Thyroid gland (tissue), 4 donors: ENCODE measurements around the gene TADA1. TPM values are rescaled to one million over a fixed set of nuclear protein-coding genes. Genes with fewer than 3 reads are reported as not detected.
"Not testable (repeated sequence)": the region's sequence is repeated elsewhere in the genome, so short reads cannot be mapped to it uniquely, and the experiment has no call there.

Experiments
- DNase-seq, 2 donors: peaks; one replicate each; pipeline ENCODE4 v3.0.0-alpha.2; 2019
- H3K27ac ChIP-seq, 3 donors: fragments of 200-600 bp; sonication (generic); 1 replicate in 2 of 3; 2 replicates in 1 of 3; pipeline ENCODE4 v1.5.1; 2016 to 2019; ENCODE audit warnings: mild to moderate bottlenecking in 1 of 3, moderate library complexity in 1 of 3
- H3K27me3 ChIP-seq: fragments of 200-600 bp; sonication (generic); one replicate; pipeline ENCODE4 v1.5.1; 2019
- H3K36me3 ChIP-seq, 2 donors: fragments of 200-600 bp; sonication (generic); one replicate each; pipeline ENCODE4 v1.5.1; 2016 to 2019
- H3K4me1 ChIP-seq, 2 donors: fragments of 200-600 bp; sonication (generic); one replicate each; pipeline ENCODE4 v1.5.1; 2017 to 2019
- H3K4me3 ChIP-seq, 3 donors: fragments of 200-600 bp; sonication (generic); replicated peaks in 1 of 3; 1 replicate in 2 of 3; 2 replicates in 1 of 3; pipeline ENCODE4 v1.5.1; 2016; ENCODE audit warnings: mild to moderate bottlenecking in 1 of 3
- H3K9me3 ChIP-seq: fragments of 200-600 bp; sonication (generic); one replicate; pipeline ENCODE4 v1.5.1; 2017
- CTCF ChIP-seq, 6 experiments: fragments of 200-600 bp in 3 of 6; fragments of 450-650 bp in 3 of 6; sonication (generic) in 3 of 6; IDR thresholded peaks; one replicate each; pipeline ENCODE4 v1.5.1; 2016 to 2019; ENCODE audit warnings: antibody characterized with exemption in 6 of 6, mild to moderate bottlenecking in 2 of 6, inconsistent platforms in 1 of 6, moderate library complexity in 1 of 6
- POLR2A ChIP-seq, 2 donors: fragments of 450-650 bp; IDR thresholded peaks; one replicate each; pipeline ENCODE4 v1.6.1; 2017; ENCODE audit warnings: antibody characterized with exemption in 2 of 2, mild to moderate bottlenecking in 2 of 2, moderate library complexity in 1 of 2
- WGBS, 2 donors: methylation state at CpG; one replicate each; pipeline ENCODE4 v1.1.5; 2017; 5-methylcytosine and 5-hydroxymethylcytosine counted together
- intact Hi-C: fragments of 100-400 bp; cut with DNase I; formaldehyde crosslinking; loops from one replicate; pipeline ENCODE4 v1.15.1; 2023
- total RNA-seq, 4 donors: library from RNA; depleted of rRNA; stranded (reverse); fragments of >200 nt; gene quantifications; one replicate each; pipeline ENCODE4 v1.2.3, GENCODE V29; 2016

The TADA1 gene
- total RNA-seq, 4 donors from 2014 or later = 14.6 to 17.3 (median 16.1) TPM

GRCh38 chr1:166840309-166841274 is 35.5 kb downstream of the TADA1 start:
- Histone ChIP-seq H3K27ac (peak overlapping the region in 2 of 3 donors; percentile 64 to 83), H3K4me1 (peaks cover 23 to 34% of the 10 kb centered on the region in 2 donors), H3K27me3 (no peaks in the 10 kb centered on the region), H3K4me3 (peak overlapping the region in 2 of 3 donors; percentile 34 to 75), H3K9me3 (no peaks in the 10 kb centered on the region), H3K36me3 (peaks cover 32% of the 10 kb centered on the region in 2 donors)
- TF ChIP-seq POLR2A (IDR thresholded peaks at IDR 0.05) (peak in 1 of 2 donors; percentile 19), CTCF (IDR thresholded peaks at IDR 0.05) (no peak)
- peak; percentile 23 to 39 for DNase-seq
- WGBS, 2 donors = 55 to 56% methylated on average over 16 of the region's 16 CpGs
- intact Hi-C loops = no loop called here

GRCh38 chr1:166839600-166840308 is 36.3 kb downstream of the TADA1 start:
- peak overlapping the region in 2 of 3 donors; percentile 34 to 75 for H3K4me3 ChIP-seq
- H3K9me3 ChIP-seq = no peaks in the 10 kb centered on the region
- H3K4me1 ChIP-seq = peaks cover 23 to 34% of the 10 kb centered on the region in 2 donors
- TF ChIP-seq CTCF (IDR thresholded peaks at IDR 0.05) = no peak
- TF ChIP-seq POLR2A (IDR thresholded peaks at IDR 0.05) = no peak
- 6 to 9% methylated on average over 8 to 13 of the region's 82 CpGs for WGBS, 2 donors
- peak overlapping the region in 2 of 3 donors; percentile 64 to 83 for H3K27ac ChIP-seq
- intact Hi-C loops = loop anchor here (5.0 kb wide), 1 partner anchor 33 kb away; no protein-coding TSS in a partner anchor
- DNase-seq = peak; percentile 59 to 65
- H3K27me3 ChIP-seq = no peaks in the 10 kb centered on the region
- peaks cover 26 to 32% of the 10 kb centered on the region in 2 donors for H3K36me3 ChIP-seq

GRCh38 chr1:166838766-166839599 is 37.1 kb downstream of the TADA1 start, which contains the start of gene POGK:
Gene POGK, plus strand, starts transcription at chr1:166839475. Its CDS starts 1,482 bp downstream, at chr1:166840957.
- peak; percentile 93 to 94 for DNase-seq
- Histone ChIP-seq H3K9me3 (no peaks in the 10 kb centered on the region), H3K27me3 (no peaks in the 10 kb centered on the region), H3K36me3 (peaks cover 26 to 28% of the 10 kb centered on the region in 2 donors), H3K27ac (peak within 1 kb of the TSS; percentile 83 to 92 (median 91)), H3K4me3 (peak within 1 kb of the TSS; percentile 19 to 75 (median 47)), H3K4me1 (peaks cover 23 to 34% of the 10 kb centered on the region in 2 donors)
- WGBS, 2 donors = 0 to 2% methylated on average over 10 to 32 of the region's 63 CpGs
- TF ChIP-seq POLR2A (IDR thresholded peaks at IDR 0.05) (peak in 1 of 2 donors; percentile 90), CTCF (IDR thresholded peaks at IDR 0.05) (peak in 1 of 6 experiments; percentile 3)
- intact Hi-C loops = loop anchor here (5.0 kb wide), 1 partner anchor 33 kb away; no protein-coding TSS in a partner anchor

- Histone ChIP-seq H3K27me3 (no peaks in the 10 kb centered on the region), H3K4me3 (no peak overlapping the region), H3K27ac (no peak overlapping the region), H3K4me1 (peaks cover 22 to 23% of the 10 kb centered on the region in 2 donors), H3K9me3 (no peaks in the 10 kb centered on the region), H3K36me3 (peaks cover 5 to 8% of the 10 kb centered on the region in 2 donors)
- intact Hi-C loops = loop anchor here (5.0 kb wide), 1 partner anchor 36 kb away; no protein-coding TSS in a partner anchor
- DNase-seq = no peak
- no peak for TF ChIP-seq CTCF (IDR thresholded peaks at IDR 0.05)
- TF ChIP-seq POLR2A (IDR thresholded peaks at IDR 0.05) = no peak
- 98 to 99% methylated on average over 4 of the region's 4 CpGs for WGBS, 2 donors
These were observed 39.3 kb downstream of the TADA1 start for GRCh38 chr1:166836733-166837132.

GRCh38 chr1:166829762-166830161 is 46.3 kb downstream of the TADA1 start:
- H3K9me3 ChIP-seq, H3K4me3 ChIP-seq, H3K4me1 ChIP-seq, H3K36me3 ChIP-seq, H3K27ac ChIP-seq, H3K27me3 ChIP-seq, DNase-seq, intact Hi-C loops: not testable (repeated sequence)
- 76 to 85% methylated on average over 1 of the region's 1 CpG for WGBS, 2 donors
